HG02943 (cell line): ENCODE data around the gene MAP1A.

Source experiments
- ATAC-seq: cut with Tn5 transposase; IDR thresholded peaks from one replicate; pipeline ENCODE4 v1.9.1; 2021; ENCODE audit warnings: mild to moderate bottlenecking, low read depth, moderate library complexity; ENCODE audit not compliant: unreplicated experiment

MAP1A gene

DNA sequence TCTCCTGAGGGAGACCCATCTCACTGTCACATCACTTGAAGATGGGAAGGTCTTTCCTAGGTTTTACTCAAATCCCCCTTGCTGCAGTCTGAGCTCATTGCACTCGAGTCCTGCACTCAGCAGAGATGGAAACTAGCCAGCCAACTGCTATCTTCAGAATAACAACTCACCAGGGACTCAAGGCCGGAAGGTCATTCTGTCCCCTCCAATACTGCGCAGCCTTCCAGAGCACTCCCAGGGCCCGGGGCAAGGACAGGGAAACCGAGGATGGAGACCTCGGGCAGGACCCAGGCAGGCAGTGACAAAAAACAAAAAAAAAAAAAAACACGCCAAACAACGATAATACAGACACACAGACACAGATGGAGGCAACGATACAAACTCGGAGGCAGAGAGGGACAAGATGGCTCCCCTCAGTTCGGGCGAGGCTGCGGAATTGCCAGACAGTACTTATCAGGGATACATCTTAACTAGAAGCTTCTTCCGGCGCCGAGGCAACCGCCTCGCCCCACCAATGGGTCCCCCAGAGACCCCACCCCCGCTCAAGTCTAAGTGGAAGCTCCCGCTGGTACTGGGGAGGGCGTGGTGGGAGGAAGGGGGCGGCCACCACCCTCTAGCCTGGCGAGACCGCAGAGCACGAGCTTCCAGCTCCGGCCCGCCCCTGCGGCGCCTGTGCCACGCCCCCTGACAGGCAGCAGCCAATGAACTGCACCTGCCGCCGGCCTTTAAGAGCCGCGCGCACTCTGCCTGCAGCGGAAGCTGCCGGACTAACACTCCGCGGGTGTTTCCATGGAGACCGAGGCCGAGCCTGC, 7.0 kb upstream of the MAP1A start:
- peak; percentile 96 for ATAC-seq

DNA sequence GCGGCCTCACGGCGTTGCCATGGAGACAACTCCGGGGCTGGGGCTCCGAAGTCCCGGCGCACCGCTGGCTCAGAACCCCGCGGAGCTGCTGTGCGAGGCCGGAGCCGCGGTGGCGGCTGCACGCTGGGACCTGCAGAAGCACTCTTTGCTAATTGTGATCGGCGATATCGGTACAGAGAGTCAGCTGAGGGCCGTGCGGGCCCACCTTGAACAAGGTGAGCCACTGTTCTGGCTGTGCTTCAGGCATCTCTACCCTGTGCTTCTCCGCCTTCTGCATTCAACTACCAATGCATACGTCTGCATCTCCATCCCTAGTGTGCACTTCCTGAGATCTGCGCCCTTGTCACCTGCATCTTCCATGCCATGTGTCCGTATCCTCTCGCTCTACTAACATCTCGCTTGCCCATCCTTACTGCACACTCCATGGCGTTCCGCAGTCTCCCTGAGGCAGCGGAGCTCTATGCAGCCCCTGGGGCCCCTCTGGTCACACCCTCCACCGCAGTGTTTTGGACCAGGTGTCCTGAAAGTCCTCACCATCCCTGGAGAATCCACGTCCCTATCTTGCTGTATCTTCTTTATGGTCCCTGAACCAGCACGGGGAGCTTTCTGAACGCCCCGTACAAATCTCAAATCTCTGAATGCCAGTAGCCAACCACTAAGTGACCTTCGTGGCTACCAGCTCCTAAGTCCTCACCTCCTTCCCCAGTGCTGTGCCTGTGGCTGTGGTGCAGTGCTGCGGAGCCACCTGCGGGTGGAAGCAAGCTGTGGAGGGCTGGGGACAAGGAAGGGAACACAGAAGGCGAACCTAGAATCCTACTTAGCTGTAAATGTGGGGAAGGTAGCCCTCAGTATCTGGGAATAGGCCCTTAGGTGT, 6.2 kb upstream of the MAP1A start:
- ATAC-seq: peak; percentile 20

DNA sequence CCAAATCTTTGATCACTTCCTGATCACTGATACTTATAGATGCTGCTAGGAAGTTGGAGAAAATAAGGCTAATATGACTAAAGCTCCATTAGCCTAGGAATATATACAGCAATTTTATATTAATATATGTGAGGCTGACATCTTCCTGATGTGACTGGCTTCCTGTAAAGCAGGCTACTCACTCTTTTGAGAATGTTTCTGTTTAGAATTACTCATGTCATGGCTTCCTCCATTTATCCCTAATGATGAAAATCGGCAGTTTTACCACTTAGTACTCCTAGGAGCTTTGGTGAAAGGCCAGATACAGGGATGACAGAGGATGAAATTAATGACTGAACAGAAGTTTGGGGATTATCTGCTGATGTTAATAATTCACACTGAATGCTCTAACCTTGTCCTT, 3.9 kb upstream of the MAP1A start:
- no peak for ATAC-seq

DNA sequence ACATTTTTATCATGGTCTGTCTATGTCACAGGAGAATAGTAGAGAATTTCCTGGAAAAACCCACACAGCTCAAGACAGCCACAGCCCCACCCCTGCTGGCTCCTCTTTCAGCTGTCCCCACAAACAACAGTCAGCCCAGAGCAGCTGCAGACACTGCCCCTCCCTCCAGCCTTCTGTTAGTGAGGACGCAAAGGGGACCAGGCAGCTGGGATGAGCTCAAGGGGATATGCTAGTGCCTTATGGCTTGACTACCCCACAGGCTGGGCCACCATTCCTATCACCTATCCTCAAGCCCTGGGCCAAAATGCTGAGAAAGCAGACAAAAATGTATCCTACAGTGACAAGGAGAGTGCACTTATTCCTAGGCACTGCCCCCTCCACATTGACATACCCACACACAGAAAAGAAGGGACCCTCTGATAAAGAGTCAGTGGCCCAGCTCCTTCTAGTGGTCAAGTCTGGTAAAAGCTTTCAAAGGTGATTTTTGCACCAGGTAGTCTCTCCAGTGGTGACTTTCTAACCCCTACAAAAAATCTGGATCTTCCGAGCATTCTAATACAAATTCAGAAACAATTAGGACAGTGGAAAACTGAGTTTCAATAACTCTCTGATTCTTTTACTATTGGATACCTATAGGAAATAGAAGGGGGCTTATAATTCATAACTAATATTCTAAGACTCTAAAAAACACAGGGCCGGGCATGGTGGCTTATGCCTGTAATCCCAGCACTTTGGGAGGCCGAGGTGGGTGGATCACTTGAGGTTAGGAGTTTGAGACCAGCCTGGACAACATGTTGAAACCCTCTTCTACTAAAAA, 3.0 kb upstream of the MAP1A start:
- ATAC-seq: no peak

DNA sequence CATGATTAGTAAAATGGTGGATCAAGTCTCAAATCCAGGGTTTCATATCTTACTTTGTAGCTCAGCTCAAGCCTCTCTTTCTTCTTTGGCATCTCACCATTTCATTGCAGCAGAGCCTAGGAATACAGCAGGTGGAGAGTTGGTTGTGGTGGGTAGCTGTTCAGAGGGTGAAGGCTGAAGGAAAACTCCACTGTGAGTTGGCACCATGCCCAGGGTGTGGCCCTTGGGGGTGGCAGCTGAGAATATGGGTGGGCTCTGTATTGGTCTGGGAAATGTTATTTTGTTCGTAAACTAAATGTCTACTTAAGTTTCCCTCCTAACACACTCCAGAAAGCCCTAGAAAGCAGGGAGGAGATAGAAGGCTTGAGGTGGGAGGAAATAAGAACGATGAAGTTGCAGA, 1.7 kb upstream of the MAP1A start:
- ATAC-seq: no peak

DNA sequence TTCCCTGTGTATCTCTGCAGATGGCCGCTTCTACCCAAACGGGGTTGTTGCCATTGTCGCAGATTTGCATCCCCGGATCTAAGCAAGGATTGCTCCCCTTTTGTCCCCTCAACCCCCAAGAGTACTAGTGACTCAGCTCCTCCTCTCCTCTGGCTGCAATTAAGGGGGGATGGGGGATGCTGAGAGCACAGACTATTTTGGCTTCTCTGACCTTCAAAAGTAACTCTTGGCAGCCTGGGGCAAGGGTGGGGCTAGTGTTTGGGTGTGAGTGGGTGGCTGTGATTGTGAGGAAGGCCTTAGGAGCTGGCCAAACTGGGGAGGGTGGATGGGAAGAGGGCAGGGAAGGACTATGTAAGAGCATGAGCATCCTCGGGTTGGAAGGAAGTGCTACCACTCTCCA, 1.2 kb upstream of the MAP1A start:
- ATAC-seq: no peak

DNA sequence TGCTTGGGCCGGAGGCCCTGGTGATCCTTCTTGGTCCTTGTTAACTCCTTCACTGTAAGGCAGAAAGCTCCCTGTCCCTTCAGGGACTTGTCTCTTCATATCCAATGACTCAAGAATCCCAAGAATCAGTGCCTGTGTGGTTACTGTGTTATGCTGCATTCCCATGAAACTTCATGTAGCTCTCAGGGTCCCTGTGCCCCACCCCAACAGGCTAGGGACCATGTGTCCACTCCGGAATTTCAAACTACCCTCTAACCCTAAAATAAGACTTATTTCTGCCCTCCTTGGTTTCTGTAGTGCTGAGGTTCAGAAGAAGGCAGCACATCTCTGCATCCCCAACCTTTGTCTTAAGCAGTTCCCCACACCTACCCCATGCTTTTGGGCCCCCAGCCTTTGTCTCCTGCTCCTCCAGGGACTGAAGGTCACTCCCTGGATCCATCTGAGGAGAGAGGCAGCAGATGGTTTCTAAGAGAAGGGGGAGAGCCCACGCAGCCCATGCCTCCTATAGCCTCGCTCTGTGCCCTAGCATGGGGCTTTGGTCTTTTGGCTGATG, 531 bp upstream of the MAP1A start:
- ATAC-seq: no peak

DNA sequence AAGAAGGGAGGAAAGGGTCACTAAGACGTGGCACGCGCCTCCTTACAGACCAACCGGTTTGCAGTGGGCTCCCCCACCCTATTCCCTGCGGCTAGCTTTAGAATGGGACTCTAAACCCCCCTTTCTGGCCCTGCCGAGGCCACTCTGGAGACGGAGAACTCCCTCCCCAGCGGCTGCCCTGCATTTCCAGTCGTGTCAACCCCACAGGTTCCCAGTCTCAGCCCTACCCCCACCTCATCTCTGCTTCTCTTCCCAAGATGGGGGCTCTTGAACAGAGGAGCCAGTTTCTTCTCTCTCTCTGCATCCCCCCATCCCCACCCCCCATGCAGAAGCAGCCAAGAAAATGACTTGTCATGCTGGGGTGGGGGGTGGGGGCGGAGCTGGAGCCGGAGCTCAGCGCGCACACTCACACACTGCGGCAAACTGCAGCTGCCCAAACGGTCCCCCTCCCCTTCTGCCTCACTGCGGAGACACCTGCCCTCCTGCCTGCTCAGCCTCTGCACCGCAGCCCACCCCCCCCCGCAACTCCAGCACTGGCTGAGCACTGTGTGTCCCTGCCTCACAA, 871 bp downstream of the MAP1A start:
- ATAC-seq: no peak

DNA sequence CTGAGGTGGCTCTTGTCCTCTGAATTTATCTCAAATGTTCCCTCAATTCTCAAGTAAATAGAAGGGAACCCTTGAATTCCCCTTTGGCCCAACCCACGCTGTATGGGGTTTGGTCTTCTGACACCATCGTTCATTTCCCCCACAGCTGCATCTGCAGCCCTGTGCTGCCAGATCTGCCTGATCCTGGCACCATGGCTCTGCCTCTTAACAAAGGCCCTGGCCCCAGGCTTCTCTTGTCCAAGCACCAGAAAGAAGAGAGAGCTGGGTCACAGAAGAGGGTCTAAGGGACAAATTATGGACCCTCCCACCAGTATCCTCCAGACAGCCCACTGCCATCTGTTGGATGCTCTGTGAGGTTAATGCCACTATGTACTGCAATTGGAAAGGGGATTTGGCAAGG, 1.8 kb downstream of the MAP1A start:
- ATAC-seq: no peak

DNA sequence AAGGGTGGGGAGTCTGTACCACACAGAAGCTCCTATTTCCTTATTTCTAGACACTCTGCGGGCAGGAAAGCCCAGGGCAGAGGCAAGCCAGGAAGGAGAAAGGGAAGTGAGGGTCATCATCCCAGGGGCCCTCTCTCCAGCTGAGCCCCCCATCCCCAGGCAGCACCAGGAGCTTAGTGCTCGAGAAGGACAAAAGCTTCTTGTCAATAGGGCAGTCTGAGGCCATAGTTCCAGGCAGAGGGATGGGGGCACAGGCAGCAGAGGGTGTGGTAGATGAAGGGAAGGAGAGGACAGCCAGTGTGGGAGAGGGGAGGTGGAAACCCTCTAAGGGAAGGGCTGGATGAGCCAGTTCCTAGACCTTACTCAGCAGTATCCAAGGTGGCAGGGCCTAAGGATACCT, 2.7 kb downstream of the MAP1A start:
- ATAC-seq: no peak

DNA sequence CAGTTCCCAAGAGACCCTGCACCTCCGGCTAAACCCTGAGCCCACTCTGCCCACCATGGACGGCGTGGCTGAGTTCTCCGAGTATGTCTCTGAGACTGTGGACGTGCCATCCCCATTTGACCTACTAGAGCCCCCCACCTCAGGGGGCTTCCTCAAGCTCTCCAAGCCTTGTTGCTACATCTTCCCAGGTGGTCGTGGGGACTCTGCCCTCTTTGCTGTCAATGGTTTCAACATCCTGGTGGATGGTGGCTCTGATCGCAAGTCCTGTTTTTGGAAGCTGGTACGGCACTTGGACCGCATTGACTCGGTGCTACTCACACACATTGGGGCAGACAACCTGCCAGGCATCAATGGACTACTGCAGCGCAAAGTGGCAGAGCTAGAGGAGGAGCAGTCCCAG, 4.0 kb downstream of the MAP1A start:
- ATAC-seq: no peak

DNA sequence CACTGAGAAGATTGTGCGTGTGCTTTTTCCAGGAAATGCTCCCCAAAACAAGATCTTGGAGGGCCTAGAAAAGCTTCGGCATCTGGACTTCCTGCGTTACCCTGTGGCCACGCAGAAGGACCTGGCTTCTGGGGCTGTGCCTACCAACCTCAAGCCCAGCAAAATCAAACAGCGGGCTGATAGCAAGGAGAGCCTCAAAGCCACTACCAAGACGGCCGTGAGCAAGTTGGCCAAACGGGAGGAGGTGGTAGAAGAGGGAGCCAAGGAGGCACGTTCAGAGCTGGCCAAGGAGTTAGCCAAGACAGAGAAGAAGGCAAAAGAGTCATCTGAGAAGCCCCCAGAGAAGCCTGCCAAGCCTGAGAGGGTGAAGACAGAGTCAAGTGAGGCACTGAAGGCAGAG, 4.8 kb downstream of the MAP1A start:
- no peak for ATAC-seq

DNA sequence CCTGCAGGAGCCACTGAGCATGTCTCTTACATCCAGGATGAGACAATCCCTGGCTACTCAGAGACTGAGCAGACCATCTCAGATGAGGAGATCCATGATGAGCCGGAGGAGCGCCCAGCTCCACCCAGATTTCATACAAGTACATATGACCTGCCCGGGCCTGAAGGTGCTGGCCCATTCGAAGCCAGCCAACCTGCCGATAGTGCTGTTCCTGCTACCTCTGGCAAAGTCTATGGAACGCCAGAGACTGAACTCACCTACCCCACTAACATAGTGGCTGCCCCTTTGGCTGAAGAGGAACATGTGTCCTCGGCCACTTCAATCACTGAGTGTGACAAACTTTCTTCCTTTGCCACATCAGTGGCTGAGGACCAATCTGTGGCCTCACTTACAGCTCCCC, 6.2 kb downstream of the MAP1A start:
- ATAC-seq: no peak

DNA sequence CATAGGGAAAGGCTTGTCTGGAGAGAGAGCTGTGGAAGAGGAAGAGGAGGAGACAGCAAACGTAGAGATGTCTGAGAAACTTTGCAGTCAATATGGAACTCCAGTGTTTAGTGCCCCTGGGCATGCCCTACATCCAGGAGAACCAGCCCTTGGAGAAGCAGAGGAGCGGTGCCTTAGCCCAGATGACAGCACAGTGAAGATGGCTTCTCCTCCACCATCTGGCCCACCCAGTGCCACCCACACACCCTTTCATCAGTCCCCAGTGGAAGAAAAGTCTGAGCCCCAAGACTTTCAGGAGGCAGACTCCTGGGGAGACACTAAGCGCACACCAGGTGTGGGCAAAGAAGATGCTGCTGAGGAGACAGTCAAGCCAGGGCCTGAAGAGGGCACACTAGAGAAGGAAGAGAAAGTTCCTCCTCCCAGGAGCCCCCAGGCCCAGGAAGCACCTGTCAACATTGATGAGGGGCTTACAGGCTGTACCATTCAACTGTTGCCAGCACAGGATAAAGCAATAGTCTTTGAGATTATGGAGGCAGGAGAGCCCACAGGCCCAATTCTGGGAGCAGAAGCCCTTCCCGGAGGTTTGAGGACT, 6.9 kb downstream of the MAP1A start:
- no peak for ATAC-seq

DNA sequence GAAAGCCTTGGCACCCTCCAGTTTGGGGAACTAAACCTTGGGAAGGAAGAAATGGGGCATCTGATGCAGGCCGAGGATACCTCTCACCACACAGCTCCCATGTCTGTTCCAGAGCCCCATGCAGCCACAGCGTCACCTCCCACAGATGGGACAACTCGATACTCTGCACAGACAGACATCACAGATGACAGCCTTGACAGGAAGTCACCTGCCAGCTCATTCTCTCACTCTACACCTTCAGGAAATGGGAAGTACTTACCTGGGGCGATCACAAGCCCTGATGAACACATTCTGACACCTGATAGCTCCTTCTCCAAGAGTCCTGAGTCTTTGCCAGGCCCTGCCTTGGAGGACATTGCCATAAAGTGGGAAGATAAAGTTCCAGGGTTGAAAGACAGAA, 7.7 kb downstream of the MAP1A start:
- no peak for ATAC-seq

DNA sequence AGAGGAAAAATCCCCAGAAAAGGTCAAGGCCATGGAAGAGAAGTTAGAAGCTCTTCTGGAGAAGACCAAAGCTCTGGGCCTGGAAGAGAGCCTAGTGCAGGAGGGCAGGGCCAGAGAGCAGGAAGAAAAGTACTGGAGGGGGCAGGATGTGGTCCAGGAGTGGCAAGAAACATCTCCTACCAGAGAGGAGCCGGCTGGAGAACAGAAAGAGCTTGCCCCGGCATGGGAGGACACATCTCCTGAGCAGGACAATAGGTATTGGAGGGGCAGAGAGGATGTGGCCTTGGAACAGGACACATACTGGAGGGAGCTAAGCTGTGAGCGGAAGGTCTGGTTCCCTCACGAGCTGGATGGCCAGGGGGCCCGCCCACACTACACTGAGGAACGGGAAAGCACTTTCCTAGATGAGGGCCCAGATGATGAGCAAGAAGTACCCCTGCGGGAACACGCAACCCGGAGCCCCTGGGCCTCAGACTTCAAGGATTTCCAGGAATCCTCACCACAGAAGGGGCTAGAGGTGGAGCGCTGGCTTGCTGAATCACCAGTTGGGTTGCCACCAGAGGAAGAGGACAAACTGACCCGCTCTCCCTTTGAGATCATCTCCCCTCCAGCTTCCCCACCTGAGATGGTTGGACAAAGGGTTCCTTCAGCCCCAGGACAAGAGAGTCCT, 9.0 kb downstream of the MAP1A start:
- ATAC-seq: no peak

DNA sequence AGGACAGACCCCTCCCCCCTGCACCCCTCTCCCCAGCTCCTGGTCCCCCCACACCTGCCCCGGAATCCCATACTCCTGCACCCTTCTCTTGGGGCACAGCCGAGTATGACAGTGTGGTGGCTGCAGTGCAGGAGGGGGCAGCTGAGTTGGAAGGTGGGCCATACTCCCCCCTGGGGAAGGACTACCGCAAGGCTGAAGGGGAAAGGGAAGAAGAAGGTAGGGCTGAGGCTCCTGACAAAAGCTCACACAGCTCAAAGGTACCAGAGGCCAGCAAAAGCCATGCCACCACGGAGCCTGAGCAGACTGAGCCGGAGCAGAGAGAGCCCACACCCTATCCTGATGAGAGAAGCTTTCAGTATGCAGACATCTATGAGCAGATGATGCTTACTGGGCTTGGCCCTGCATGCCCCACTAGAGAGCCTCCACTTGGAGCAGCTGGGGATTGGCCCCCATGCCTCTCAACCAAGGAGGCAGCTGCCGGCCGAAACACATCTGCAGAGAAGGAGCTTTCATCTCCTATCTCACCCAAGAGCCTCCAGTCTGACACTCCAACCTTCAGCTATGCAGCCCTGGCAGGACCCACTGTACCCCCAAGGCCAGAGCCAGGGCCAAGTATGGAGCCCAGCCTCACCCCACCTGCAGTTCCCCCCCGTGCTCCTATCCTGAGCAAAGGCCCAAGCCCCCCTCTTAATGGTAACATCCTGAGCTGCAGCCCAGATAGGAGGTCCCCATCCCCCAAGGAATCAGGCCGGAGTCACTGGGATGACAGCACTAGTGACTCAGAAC, 9.8 kb downstream of the MAP1A start:
- ATAC-seq: no peak

DNA sequence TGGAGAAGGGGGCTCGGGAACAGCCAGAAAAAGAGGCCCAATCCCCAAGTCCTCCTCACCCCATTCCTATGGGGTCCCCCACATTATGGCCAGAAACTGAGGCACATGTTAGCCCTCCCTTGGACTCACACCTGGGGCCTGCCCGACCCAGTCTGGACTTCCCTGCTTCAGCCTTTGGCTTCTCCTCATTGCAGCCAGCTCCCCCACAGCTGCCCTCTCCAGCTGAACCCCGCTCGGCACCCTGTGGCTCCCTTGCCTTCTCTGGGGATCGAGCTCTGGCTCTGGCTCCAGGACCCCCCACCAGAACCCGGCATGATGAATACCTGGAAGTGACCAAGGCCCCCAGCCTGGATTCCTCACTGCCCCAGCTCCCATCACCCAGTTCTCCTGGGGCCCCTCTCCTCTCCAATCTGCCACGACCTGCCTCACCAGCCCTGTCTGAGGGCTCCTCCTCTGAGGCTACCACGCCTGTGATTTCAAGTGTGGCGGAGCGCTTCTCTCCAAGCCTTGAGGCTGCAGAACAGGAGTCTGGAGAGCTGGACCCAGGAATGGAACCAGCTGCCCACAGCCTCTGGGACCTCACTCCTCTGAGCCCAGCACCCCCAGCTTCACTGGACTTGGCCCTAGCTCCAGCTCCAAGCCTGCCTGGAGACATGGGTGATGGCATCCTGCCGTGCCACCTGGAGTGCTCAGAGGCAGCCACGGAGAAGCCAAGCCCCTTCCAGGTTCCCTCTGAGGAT, 10.6 kb downstream of the MAP1A start:
- ATAC-seq: no peak
